ENCODE data around the gene TMOD1.
A peak's percentile ranks its signal among the peaks of the same experiment; 100 is the strongest.

TMOD1 gene

DNA sequence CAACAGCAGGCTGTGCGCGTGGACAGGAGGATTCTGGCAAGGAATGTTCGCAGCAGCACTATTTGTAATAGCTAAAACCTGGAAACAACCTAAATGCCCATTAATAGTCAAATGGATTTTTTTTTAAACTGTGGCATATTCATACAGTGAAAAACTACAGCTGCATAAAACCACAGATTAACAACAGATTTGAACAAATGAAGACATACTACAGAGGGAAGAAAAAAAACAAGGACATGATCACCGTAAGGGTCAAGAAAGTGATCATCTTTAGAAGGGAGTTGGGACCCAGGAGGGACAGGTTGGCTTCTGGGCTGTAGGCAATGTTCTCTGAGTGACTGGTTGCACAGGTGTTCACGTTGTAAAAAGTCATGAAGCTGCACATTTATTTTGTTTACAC is 1.2 kb upstream of the TMOD1 start:
- DNase-seq, result no peak

DNA sequence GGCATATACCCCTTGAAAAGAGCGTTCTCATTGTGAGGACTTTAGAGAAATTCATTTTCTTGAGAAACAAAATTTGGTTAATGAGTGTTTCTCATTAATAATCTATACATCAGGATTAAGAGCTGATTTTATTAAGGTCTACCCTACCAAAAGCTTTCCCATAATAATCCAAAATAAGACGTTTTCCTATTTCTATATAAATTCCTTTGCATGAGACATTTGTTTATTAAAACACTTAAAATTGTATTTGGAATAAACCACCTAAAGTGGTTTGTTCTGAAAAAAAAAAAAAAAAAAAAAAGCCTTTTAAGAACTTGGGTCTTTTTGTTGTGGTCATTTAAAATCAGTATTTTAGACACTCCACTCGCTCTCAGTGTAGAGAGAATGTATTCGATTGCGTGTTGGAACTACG is 695 bp upstream of the TMOD1 start:
- no peak for DNase-seq

DNA sequence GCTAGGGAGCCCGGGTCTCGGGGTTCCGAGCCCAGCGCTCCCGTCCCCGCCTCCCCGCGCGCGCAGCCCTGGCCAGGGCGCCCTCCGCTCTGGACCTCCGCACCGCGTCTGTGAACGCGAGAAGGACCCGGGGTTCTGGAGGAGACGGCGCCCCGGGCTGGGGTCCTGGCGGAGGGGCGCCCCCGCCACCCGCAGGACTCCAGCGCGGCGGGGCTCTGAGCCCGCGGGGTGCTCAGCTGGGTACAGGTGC is 431 bp downstream of the TMOD1 start:
- no peak for DNase-seq

DNA sequence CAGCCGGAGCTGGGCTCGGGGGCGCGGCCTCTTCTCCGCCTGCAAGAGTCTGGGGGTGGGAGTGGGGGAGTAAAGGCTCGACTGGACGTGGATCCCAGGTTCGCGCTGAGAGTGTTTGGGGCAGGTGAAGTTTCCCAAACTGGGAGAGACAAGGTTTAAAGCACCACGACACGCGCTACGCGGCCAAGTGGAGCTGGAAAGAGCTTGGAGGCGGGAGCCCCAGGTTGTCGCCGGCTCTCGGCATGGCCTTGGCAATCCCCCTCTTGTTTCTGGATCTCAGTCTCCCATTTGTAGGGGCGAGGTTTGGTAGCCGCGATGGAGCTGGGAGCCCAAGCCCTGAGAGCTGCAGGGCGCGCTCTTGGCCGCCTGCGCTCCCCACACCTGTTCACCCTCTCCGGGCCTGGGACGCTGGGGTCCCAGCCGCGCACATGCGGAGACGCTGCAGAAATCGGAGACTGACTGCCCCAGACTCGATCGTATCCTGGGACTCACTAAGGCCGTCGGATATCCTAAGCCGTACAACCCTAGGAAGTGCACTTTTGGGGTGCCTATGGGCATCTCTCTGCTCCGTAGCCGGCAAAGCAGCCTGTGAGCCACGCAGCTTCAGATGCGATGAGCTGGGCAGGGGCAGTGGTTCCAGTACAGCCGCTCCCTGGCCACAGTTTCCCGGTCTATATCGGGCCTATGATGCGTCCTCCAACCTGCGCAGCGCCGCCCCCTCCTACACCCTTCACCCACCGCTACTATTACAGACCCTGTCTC is 937 bp downstream of the TMOD1 start:
- no peak for DNase-seq

DNA sequence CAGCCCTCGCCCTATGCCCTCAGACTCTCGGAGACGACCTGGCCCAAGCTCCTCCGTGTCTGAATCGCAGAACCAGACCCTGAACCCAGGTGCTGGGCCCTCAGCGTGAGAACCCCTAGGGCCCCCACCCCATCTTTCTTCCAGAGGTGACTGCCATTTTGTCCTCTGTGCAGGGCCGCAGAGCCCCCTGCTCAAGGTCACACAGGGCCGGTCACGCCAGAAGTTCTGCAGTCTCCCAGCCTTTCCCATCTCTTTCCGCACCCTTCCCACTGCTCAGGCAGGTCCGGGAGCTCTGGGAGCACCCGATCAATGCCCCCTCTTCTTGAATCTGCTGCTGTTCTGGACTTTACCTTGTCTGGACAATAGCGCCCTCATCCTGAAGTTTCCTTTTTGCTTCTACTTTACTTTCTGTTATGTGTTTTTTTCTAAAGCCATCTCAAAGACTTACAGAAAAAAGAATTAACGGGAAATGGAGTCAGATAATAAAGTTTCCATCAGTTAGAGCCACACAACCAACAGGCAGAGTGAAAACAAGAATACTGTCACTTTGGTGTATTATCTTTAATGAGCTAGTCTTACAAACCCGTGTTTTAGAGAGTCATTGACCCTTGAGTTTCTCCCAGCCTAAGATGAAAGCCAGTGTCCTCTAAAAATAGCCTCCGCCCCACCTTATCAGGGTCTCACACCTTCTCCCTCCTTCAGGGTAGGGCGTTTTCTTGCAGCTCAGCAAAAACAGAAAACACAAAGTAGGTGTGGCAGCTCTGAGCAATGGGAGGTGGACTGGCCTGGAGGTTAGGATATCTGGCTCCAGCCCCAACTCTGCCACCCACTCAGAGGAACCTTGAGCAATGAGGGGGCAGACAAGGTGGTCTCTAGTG is 1.8 kb downstream of the TMOD1 start:
- no peak for DNase-seq

DNA sequence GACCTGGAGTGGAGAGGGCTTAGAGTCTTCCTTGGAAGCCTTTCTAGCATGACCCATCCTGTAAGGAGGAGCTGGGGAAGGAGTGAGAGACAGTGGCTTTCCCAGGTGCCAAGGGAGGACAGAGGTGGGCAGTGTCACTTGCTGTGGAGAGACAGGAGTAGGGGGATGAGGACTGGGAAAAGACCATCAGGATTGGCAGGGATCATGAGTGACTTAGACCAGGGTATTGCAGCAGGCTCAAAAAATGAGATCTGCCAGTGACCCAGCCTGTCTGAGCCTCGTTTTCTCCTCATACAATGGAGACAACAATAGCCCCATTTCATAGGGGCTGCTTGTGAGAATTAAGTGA is 2.4 kb downstream of the TMOD1 start:
- no peak for DNase-seq

DNA sequence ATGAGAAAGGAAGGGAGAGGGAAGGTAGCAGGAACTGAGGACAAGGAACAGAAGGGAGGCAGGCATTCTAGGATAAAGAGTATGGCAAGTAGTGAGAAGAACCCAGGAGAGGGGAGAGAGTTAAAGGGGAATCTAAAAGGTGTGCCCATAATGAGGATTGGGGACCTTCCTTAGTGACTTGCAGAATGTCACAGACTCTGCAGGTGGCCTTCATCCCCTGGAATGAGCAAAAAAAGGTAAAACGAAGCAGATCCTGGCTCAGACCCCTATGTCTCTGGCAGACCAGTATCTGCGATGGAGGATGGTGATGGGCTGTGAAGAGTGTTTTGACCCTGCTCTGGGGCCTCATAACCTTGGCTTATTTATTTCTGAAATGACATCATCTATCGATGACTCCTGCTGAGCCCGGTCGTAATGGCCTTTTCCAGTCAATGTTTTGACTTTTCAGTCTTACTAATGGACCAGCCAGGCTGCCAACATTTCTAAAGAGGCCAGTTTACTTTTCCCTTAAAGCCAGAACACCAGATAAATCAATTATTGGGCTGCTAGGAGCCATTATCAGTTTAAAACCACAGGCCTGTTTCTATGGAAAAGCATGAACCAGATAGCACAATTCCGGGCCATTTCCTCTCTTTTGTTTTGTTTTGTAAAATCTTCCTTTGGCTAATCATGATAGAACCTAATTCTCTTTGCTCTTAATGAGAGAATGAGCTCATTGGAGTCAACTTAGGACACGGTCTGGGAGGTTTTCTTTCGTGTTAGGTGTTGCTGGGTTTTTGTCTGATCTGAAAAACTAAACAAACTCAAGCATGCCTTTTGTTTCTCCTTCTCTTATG is 3.1 kb downstream of the TMOD1 start:
- no peak for DNase-seq

DNA sequence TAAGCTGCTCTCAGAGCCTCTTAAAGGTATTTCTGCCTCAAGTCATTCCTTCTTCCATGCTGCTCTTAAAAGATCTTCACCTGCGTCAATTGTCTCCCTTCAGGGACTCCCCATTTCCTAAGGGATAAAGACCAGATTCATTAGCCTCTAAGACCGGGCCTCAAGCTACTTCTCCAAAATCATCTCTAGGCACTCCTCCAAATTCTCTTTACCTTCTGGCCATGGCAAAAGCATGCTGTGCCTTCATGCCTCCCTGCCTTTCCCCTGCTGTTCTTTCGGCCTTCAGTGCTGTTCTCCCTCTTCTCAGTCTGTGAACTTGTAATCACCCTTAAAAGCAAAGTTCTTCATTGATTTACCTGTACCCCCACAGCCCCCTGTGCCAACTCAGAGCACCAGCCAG is 4.4 kb downstream of the TMOD1 start:
- DNase-seq, result no peak

DNA sequence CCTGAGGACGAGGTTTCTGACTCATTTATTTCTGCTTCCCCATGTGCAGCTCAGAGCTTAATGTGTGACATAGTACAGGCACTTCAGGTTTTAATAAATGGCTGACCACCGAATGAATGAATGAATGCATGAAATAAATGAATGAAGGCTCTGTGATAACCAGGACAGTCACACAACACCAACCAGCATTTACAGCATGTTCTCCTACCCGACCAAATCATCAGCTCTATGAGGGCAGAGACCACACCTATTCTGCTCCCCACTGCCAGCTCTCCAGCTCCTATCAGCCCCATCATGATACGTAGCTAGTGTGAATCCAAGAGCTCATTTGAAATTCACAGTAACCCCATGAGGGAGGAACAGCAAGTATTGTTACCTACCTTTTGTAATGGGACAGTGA is 4.8 kb downstream of the TMOD1 start:
- no peak for DNase-seq

DNA sequence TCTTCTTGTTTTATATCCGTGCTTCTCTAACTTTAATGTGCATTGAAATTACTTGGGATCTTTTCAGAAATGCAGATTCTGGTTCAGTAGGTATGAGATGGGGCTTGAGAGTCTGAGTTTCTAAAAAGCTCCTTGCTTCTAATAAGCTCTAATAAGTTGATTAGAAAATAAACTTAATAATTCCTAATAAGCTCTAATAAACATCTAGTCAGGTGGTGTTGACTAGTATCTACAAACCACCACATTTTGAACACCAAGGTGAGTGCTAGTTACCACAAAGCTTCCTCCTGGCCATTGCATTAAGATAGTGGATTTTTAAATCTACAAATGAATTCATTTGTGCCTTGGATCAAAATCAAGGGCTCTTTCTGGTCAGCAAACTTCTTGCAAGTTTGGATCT is 5.3 kb downstream of the TMOD1 start:
- DNase-seq, result no peak

DNA sequence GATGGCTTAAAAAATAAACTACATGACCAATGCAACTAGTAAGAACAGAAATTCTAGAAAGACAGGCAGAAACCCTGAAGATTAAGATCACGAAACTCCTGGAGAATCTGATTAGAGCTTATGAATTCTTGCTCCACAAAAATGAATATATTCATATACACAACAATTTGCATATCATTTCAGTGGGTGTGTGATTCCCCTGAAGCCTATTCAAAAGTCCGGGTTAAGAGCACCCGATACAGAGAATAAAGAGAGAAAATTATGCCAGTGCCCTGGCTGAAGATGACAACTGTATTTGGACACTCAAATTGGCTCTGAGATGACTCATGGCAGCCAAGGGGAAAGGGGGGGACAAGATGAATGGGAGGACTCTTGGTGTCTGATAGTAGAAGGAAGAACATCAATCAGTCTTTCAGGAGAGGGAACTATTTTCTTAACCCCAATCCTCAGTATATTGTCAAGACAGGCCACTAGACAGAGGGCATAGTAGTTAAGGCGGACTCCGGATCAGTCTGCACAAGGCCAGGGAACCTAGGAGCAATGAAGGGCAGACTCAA is 6.0 kb downstream of the TMOD1 start:
- no peak for DNase-seq

DNA sequence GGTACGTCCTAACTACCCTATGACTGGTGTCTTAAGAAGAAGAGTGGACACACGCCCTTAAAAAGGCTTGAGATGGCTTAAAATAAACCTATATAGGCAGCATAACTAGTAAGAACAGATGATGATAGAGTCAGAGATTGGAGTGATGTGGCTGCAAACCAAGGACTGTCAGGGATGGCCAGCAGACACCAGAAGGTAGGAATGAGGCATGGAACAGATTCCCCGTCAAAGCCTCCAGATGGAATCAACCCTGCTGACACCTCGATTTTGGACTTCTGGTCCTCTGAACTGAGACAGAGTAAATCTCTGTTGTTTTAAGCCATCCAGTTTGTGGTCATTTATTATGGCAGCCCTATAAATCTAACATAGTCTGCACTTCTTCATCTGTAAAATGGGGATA is 7.4 kb downstream of the TMOD1 start:
- no peak for DNase-seq

DNA sequence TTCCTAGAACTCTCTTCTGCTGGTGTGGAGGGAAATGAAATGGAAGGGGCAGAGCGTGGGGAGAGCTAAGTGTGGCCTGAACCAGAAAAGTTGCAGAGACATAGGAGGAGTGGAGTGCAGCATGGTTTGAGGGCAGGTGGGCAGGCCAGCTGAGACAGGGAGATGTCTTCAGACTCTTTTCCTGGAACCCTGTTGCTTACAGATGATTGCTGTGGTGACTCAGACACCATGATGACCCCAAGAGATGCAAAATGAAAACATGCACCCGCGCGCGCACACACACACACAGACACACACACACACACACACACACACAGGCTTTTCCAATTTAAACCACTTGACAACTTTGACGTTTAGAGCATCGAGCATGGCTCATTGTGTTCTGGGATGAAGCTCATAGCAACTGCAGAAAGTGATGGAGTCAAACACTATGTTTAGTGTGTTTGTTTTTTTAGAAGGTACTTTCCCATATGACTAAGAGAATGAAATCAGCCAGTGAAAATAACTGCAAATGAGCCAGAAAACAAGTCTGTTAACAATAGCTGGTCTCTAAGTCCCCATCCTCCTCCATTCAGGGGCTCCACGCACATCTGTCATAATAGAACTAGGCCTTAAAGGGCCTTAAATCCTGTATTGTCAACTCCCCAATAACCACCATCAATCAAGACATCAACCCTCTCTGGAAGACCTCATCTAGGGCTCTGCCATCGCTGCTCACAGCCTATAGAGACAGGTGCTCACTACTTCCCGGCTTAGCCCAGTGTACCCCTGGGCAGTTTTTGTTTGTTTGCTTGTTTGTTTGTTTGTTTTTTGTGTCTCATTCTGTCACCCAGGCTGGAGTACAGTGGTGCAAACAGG is 9.6 kb downstream of the TMOD1 start:
- DNase-seq, result peak in 1 of 2 donors; percentile 43

DNA sequence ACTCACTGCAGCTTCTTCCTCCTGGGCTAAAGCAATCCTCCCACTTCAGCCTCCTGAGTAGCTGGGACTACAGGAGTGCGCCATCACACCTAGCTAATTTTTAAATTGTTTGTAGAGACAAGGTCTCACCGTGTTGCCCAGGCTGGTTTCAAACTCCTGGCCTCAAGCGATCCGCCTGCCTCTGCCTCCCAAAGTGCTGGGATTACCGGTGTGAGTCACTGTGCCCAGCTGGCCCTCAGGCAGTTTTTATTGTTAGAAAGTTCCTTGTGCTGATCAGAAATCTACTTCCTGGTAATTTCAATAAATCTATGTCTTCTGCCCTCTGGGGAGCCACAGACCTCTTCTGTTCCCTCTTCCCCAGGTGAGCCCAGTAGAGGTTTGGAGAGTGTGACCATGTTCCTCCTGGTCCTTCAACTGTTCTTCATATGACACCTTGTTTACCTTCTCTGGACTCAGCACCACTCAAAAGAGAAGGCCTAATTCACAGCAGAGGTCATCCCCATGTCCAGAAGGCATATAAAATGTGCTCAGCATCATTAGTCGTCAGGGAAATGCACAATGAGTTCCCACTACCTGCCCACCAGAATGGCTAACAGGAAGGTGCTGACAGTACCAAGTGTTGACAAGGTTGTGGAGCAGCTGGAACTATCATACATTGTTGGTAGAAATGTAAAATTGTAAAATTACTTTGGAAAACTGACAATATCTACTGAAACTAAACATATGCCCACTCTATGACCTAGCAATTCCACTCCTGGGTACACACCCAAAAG is 10.4 kb downstream of the TMOD1 start:
- no peak for DNase-seq

DNA sequence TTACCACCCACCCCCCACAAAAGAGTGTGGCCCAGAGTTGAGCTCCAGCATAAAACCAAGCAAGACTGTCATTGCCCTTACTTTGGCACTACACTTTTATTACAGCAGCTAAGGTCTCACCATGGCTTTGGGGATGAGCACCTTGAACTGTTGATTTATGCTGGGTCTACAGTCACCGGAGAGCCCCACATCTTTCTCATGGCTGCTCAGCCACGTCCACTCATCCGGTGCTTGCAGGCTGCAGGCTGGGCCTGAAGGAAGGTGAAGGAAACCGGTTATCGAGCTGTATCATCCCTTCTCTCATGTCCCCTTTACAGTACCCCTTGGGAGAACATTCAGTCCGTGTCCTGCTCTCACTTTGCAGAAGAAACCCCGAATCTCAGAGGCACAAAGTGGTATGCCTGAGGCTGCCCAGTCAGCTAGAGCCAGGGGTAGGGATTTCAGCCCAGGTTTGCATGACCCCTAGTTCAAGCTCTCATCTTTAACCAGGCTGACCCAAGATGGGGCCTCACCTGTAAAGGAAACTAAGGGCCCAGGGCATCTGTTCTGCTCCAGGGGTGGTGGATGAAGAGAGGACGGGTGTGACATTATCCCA is 11.6 kb downstream of the TMOD1 start:
- DNase-seq, result no peak

DNA sequence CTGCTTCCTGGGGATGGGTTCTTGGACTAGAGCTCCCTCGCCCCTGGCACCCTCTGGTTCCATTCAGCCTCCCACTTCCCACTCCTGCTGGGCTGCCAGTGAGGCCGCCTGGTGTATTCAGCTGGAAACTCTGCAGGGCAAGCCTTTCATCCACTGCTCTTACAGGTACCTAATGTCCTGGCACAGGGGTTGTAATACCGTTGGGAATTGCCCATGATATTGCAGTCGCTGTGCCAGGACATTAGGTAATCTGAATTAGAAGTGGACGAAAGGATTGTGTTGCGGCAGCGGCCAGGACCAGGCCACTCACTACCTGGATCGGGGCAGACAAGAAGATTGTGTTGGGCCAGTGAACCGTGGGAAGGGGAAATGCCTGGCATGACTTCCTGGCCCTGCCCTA is 13.1 kb downstream of the TMOD1 start:
- no peak for DNase-seq

DNA sequence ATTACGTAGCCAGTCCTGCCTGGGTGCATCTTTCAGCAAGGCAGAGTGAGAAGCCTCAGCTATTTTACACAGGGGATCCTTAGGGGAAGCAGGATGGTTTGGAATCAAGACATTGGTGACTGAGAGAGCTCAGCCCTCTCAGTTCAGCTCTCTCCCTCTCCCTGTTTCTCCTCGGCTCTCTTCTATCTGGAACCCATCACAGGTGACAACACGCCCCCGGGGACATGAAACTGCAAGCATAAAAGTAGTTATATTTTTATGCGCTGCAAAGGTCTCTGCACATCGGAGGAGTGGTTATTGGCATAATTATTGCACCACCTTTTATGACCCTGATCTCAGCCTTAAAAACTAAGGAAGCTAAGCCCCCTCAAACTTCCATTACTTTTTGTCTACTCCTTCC is 14.2 kb downstream of the TMOD1 start:
- DNase-seq, result no peak

DNA sequence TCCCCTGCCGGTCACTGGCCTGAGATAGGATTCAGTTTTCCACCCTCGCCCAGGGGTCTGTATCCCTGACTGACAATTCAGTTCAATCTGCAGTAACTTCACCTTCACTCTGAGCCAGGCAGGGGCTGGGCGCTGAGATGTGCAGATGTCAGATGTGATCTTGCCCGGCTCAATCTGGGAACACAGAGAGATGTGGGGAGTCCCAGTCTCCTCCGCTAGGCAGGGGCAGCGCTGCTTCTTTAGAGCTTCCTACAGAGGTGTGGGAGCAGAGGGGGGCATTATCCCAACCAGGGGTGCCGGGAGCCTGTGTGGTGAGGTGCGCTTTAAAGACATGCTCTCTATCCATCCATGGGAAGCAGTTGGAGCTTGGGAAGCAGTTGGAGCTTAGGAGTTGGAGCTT is 14.6 kb downstream of the TMOD1 start:
- DNase-seq, result no peak

DNA sequence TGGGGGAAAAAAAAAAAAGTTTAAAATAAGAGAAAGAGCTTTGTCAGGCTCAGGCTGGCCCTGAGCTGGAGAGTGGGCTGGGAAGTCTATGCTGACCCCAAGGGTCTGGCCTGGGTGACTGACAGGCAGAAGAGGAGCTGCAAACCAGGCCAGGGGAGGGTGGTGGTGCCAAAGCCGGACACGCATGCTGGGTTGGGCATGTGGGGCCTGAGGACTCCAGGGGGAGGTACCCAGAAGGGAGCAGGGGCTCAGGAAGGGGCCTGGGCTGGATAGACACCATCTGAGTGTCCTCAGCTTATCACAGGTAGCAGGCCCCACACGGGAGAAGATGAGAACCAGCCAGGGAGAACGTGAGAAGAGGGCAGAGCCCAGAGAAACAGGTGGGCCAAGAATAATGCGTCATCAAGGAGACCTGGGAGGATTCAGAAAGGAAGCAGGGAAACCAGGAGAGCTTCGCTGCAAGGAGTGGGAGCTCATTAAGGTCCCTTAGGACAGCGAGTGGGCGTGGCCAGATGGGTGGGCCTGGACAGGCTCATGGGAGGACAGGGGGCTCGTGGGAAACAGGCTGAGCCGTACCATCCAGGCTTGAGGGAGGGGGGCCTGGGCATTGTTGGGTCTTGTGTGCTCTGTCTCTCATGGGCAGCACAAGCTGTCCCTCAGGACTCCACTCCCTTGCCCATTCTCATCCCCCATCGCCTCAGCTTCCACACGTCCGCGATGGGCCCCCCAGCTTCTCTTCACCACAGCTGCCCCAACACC is 16.0 kb downstream of the TMOD1 start:
- no peak for DNase-seq

DNA sequence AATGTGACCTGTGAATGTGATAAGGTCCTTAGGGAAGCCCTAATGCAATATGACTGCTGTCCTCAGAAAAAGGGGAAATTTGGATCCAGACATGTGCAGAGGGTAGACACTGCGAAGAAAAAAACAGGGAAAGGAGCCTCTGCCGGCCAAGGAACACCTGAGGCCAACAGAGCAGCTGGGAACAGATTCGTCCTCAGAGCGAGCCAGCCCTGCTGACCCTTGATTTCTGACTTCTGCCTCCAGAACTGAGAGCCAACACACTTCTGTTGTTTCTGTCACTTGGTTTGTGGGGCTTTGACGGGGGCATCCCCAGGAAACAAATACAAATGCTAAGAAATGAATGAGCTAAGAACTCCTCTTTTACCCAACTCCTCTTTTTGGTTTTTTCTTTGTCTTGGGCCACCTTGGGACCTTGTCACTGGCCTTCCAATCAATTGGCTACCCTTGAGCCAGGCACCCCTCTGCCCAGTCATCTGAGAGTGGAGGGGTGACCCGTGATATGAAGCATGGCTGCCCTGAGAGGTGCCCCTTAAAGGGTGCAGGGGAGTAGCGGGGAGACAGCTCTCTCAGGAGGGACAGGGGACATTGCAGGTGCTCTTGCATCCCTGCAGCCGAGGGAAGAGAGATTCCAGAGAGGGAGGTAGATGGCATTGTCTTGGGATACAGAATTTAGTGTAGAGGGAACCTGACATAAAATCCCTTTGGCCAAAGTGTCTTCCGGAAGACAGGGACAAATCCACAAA is 16.9 kb downstream of the TMOD1 start:
- no peak for DNase-seq
